Sigmoid colon (tissue), 7 donors: ENCODE results near the gene ULBP3. TPM values are rescaled to one million over a fixed set of nuclear protein-coding genes. Genes with fewer than 3 reads are reported as not detected.

Source experiments
- DNase-seq: peaks from one replicate; pipeline ENCODE4 v3.0.0-alpha.2; 2019
- H3K27ac ChIP-seq, 4 donors: fragments of 200-600 bp; sonication (generic); one replicate each; pipeline ENCODE4 v1.5.1; 2016 to 2019; ENCODE audit warnings: mild to moderate bottlenecking in 1 of 4
- H3K27me3 ChIP-seq, 3 donors: fragments of 200-600 bp; sonication (generic); one replicate each; pipeline ENCODE4 v1.5.1; 2019; ENCODE audit warnings: mild to moderate bottlenecking in 1 of 3
- H3K36me3 ChIP-seq, 4 donors: fragments of 200-600 bp; sonication (generic); one replicate each; pipeline ENCODE4 v1.5.1; 2016 to 2019
- H3K4me1 ChIP-seq, 4 donors: fragments of 200-600 bp; sonication (generic); one replicate each; pipeline ENCODE4 v1.5.1; 2017 to 2019
- H3K4me3 ChIP-seq, 4 donors: fragments of 200-600 bp; sonication (generic); one replicate each; pipeline ENCODE4 v1.5.1; 2017 to 2019; ENCODE audit warnings: mild to moderate bottlenecking in 2 of 4, moderate library complexity in 1 of 4
- H3K9me3 ChIP-seq, 4 donors: fragments of 200-600 bp in 3 of 4; sonication (generic) in 3 of 4; one replicate each; pipeline versions ENCODE4 v1.5.1 to v1.6.1; 2013 to 2019
- CTCF ChIP-seq, 4 experiments: fragments of 450-650 bp in 3 of 4; fragments of 200-600 bp in 1 of 4; IDR thresholded peaks; one replicate each; pipeline ENCODE4 v1.5.1; 2016 to 2019; ENCODE audit warnings: antibody characterized with exemption in 4 of 4, mild to moderate bottlenecking in 3 of 4, moderate library complexity in 2 of 4
- EP300 ChIP-seq, 4 donors: sonication (generic); formaldehyde crosslinking; IDR thresholded peaks; one replicate each; pipeline ENCODE4 v1.6.1; 2017; ENCODE audit warnings: antibody characterized with exemption in 4 of 4
- POLR2A ChIP-seq, 2 donors: fragments of 450-650 bp; IDR thresholded peaks; one replicate each; pipeline ENCODE4 v1.6.1; 2016; ENCODE audit warnings: antibody characterized with exemption in 2 of 2, mild to moderate bottlenecking in 2 of 2, moderate library complexity in 2 of 2
- POLR2AphosphoS5 ChIP-seq, 4 donors: sonication (generic); formaldehyde crosslinking; IDR thresholded peaks; one replicate each; pipeline ENCODE4 v1.6.1; 2017; ENCODE audit warnings: antibody characterized with exemption in 4 of 4
- WGBS, 2 donors: extraction: QIAGEN DNeasy Blood & Tissue Kit; methylation state at CpG; one replicate each; pipeline ENCODE4 v1.1.7; 2013; 5-methylcytosine and 5-hydroxymethylcytosine counted together
- intact Hi-C: fragments of 100-400 bp; cut with DNase I; formaldehyde crosslinking; loops from one replicate; pipeline ENCODE4 v1.15.1; 2023
- polyA plus RNA-seq, 3 donors: library from polyadenylated mRNA; stranded (reverse); fragments of 200-250 nt; gene quantifications; one replicate each; pipeline ENCODE4 v1.2.3, GENCODE V29; 2013
- total RNA-seq, 4 donors: library from RNA; depleted of rRNA; stranded (reverse); fragments of >200 nt; gene quantifications; one replicate each; pipeline ENCODE4 v1.1.0, GENCODE V29; 2016
- donor health status: healthy with polysubstance abuse.
- donor health status: Bipolar disorder and iron deficiency.
- donor health status: healthy.

Gene ULBP3
- total RNA-seq (under 1 TPM in 1 of 4 donors, not detected in 3; 0.95 TPM), polyA plus RNA-seq (1 to 10 TPM in 1 of 3 donors, not detected in 2; 1.5 TPM)

- Histone ChIP-seq H3K27me3 (peaks cover 0 to 4% (median 0%) of the 10 kb centered on the region in 3 donors), H3K36me3 (no peaks in the 10 kb centered on the region), H3K4me1 (peaks cover 0 to 15% (median 11%) of the 10 kb centered on the region in 4 donors), H3K9me3 (no peaks in the 10 kb centered on the region), H3K27ac (peak within 1 kb of the TSS; percentile 31 to 76 (median 50)), H3K4me3 (peak within 1 kb of the TSS; percentile 49 to 66 (median 62))
- TF ChIP-seq EP300 (IDR thresholded peaks at IDR 0.05) (no peak), CTCF (IDR thresholded peaks at IDR 0.05) (peak in 3 of 4 experiments; percentile 6 to 34 (median 27)), POLR2AphosphoS5 (IDR thresholded peaks at IDR 0.05) (peak in 3 of 4 donors; percentile 31 to 76 (median 43)), POLR2A (IDR thresholded peaks at IDR 0.05) (no peak)
- intact Hi-C loops: no loop called here
- WGBS, 2 donors: 1 to 2% methylated on average over 72 of the region's 72 CpGs
- DNase-seq: peak; percentile 89
Observed at GRCh38 chr6:150068720-150069648, at the start of gene ULBP3. TSS of gene ULBP3 (minus strand) at chr6:150069121. CDS start at chr6:150069066, 55 bp downstream.

GRCh38 chr6:150118627-150119026, 49.7 kb upstream of the ULBP3 start:
- DNase-seq: no peak
- TF ChIP-seq POLR2A (IDR thresholded peaks at IDR 0.05) (no peak), POLR2AphosphoS5 (IDR thresholded peaks at IDR 0.05) (no peak), CTCF (IDR thresholded peaks at IDR 0.05) (no peak), EP300 (IDR thresholded peaks at IDR 0.05) (no peak)
- no peak overlapping the region for H3K4me3 ChIP-seq
- 32 to 78% methylated on average over 9 of the region's 9 CpGs for WGBS, 2 donors
- H3K27ac ChIP-seq: no peak overlapping the region
- no peaks in the 10 kb centered on the region for H3K4me1 ChIP-seq
- intact Hi-C loops: no loop called here
- H3K36me3 ChIP-seq: no peaks in the 10 kb centered on the region
- H3K27me3 ChIP-seq: no peaks in the 10 kb centered on the region
- H3K9me3 ChIP-seq: no peaks in the 10 kb centered on the region

GRCh38 chr6:150118203-150118602, 49.3 kb upstream of the ULBP3 start:
- intact Hi-C loops: no loop called here

GRCh38 chr6:150116200-150116800, 47.4 kb upstream of the ULBP3 start:
- H3K36me3 ChIP-seq: no peaks in the 10 kb centered on the region
- no peak for TF ChIP-seq CTCF (IDR thresholded peaks at IDR 0.05)
- WGBS, 2 donors: 81 to 92% methylated on average over 8 of the region's 8 CpGs
- H3K4me3 ChIP-seq: no peak overlapping the region
- DNase-seq: no peak
- intact Hi-C loops: no loop called here
- no peaks in the 10 kb centered on the region for H3K9me3 ChIP-seq
- no peaks in the 10 kb centered on the region for H3K27me3 ChIP-seq
- no peaks in the 10 kb centered on the region for H3K4me1 ChIP-seq
- no peak overlapping the region for H3K27ac ChIP-seq

More at GRCh38 chr6:150118203-150118602, 49.3 kb upstream of the ULBP3 start:
- no peak for DNase-seq
- H3K27ac ChIP-seq: no peak overlapping the region
- no peaks in the 10 kb centered on the region for H3K27me3 ChIP-seq
- H3K4me3 ChIP-seq: no peak overlapping the region
- no peaks in the 10 kb centered on the region for H3K4me1 ChIP-seq
- no peaks in the 10 kb centered on the region for H3K9me3 ChIP-seq
- no peaks in the 10 kb centered on the region for H3K36me3 ChIP-seq
- WGBS, 2 donors: 47 to 75% methylated on average over 6 of the region's 6 CpGs
- TF ChIP-seq EP300 (IDR thresholded peaks at IDR 0.05): no peak

- no peaks in the 10 kb centered on the region for H3K36me3 ChIP-seq
- intact Hi-C loops: no loop called here
- H3K4me3 ChIP-seq: no peak overlapping the region
- H3K9me3 ChIP-seq: no peaks in the 10 kb centered on the region
- WGBS, 2 donors: 96 to 97% methylated on average over 25 of the region's 25 CpGs
- no peaks in the 10 kb centered on the region for H3K27me3 ChIP-seq
- no peak for DNase-seq
- H3K27ac ChIP-seq: no peak overlapping the region
- H3K4me1 ChIP-seq: no peaks in the 10 kb centered on the region
- TF ChIP-seq CTCF (IDR thresholded peaks at IDR 0.05): no peak
- no peak for TF ChIP-seq POLR2AphosphoS5 (IDR thresholded peaks at IDR 0.05)
- TF ChIP-seq POLR2A (IDR thresholded peaks at IDR 0.05): no peak
- TF ChIP-seq EP300 (IDR thresholded peaks at IDR 0.05): no peak
Observed at GRCh38 chr6:150115769-150116168, 46.8 kb upstream of the ULBP3 start.
